B cell (primary cell): ENCODE results near the gene SPPL2C. TPM values are rescaled to one million over a fixed set of nuclear protein-coding genes. Genes with fewer than 3 reads are reported as not detected.

ENCODE experiments used
- ATAC-seq: fragments of 200-7000 bp; cut with Tn5 transposase; one replicate; pipeline ENCODE4 v1.10.0; 2021; ENCODE audit warnings: low read depth, mild to moderate bottlenecking, moderate number of reproducible peaks, moderate library complexity
- CTCF ChIA-PET: fragments of 350-600 bp; sonication (Branson Sonifier 250); formaldehyde crosslinking; loops from one replicate; lab custom pipeline; 2021; ENCODE audit warnings: antibody characterized with exemption, inconsistent platforms; lab: Charles Lee
- POLR2A ChIA-PET: fragments of 350-600 bp; sonication (Branson Sonifier 250); formaldehyde crosslinking; loops from one replicate; lab custom pipeline; 2021; ENCODE audit warnings: antibody characterized with exemption; lab: Charles Lee
- DNase-seq: peaks from one replicate; pipeline ENCODE4 v3.0.0; 2013
- H2AFZ ChIP-seq: 2 replicates; pipeline ENCODE4 v1.6.1; 2012; ENCODE audit warnings: mild to moderate bottlenecking, low read depth, low read length; ENCODE audit not compliant: insufficient read depth, poor library complexity, severe bottlenecking
- H3K27ac ChIP-seq, 2 donors: 1 replicate in 1 of 2; 2 replicates in 1 of 2; pipeline ENCODE4 v1.5.1; 2012 to 2013; ENCODE audit warnings: low read length in 2 of 2, mild to moderate bottlenecking in 2 of 2, moderate library complexity in 1 of 2
- H3K27me3 ChIP-seq, 4 experiments: fragments of 200-600 bp in 1 of 4; sonication (generic) in 1 of 4; replicated peaks in 1 of 4; 1 replicate in 2 of 4; 2 replicates in 2 of 4; pipeline versions ENCODE4 v1.6.1 to v1.7.0; 2013 to 2016; ENCODE audit warnings: low read length in 3 of 4, mild to moderate bottlenecking in 2 of 4, mixed read lengths in 1 of 4, moderate library complexity in 1 of 4; ENCODE audit not compliant: insufficient read depth in 4 of 4, control insufficient read depth in 3 of 4; ENCODE audit errors: control extremely low read depth in 1 of 4
- H3K36me3 ChIP-seq, 2 experiments: replicated peaks in 1 of 2; 1 replicate in 1 of 2; 2 replicates in 1 of 2; pipeline versions ENCODE4 v1.6.1 to v1.7.1; 2013; ENCODE audit warnings: low read length in 1 of 2; ENCODE audit not compliant: insufficient read depth in 2 of 2, control insufficient read depth in 1 of 2; ENCODE audit errors: control extremely low read depth in 1 of 2, extremely low read depth in 1 of 2
- H3K4me1 ChIP-seq, 2 donors: fragments of 200-600 bp in 1 of 2; sonication (generic) in 1 of 2; 1 replicate in 1 of 2; 2 replicates in 1 of 2; pipeline versions ENCODE4 v1.5.1 to v1.6.1; 2013 to 2017; ENCODE audit warnings: low read length in 2 of 2; ENCODE audit not compliant: control insufficient read depth in 2 of 2, insufficient read depth in 2 of 2
- H3K4me2 ChIP-seq: replicated peaks from 2 replicates; pipeline ENCODE3; 2012; ENCODE audit warnings: mild to moderate bottlenecking, low read depth, low read length; ENCODE audit not compliant: poor library complexity, severe bottlenecking
- H3K4me3 ChIP-seq, 5 experiments: fragments of 200-600 bp in 1 of 5; sonication (generic) in 1 of 5; 1 replicate in 3 of 5; 2 replicates in 2 of 5; pipeline versions ENCODE4 v1.5.1 to v1.7.0; 2011 to 2016; ENCODE audit warnings: low read length in 4 of 5, mild to moderate bottlenecking in 4 of 5, low read depth in 2 of 5, control low read depth in 1 of 5, moderate library complexity in 1 of 5; ENCODE audit not compliant: insufficient read depth in 1 of 5; ENCODE audit errors: control extremely low read depth in 1 of 5, extremely low read depth in 1 of 5
- H3K79me2 ChIP-seq: fragments of 200-600 bp; sonication (generic); one replicate; pipeline ENCODE4 v1.6.0; 2016; ENCODE audit warnings: low read length; ENCODE audit not compliant: control insufficient read depth, insufficient read depth
- H3K9ac ChIP-seq: fragments of 200-600 bp; sonication (generic); 2 replicates; pipeline ENCODE4 v1.6.1; 2017; ENCODE audit warnings: mild to moderate bottlenecking, low read length, moderate library complexity
- H3K9me3 ChIP-seq, 3 donors: one replicate each; pipeline versions ENCODE4 v1.6.1 to v1.7.1; 2013; ENCODE audit warnings: low read length in 2 of 3; ENCODE audit not compliant: control insufficient read depth in 2 of 3, insufficient read depth in 1 of 3; ENCODE audit errors: control extremely low read depth in 1 of 3
- H4K20me1 ChIP-seq: 2 replicates; pipeline ENCODE4 v1.6.0; 2012; ENCODE audit warnings: mild to moderate bottlenecking, low read length; ENCODE audit not compliant: insufficient read depth, control insufficient read depth, poor library complexity, severe bottlenecking
- H3K27ac Mint-ChIP-seq: one replicate; pipeline ENCODE4 v1.8.0; 2021; ENCODE audit warnings: mixed read lengths
- H3K27me3 Mint-ChIP-seq: one replicate; pipeline ENCODE4 v1.8.0; 2021; ENCODE audit warnings: mixed read lengths
- H3K4me1 Mint-ChIP-seq: one replicate; pipeline ENCODE4 v1.8.0; 2021; ENCODE audit warnings: mixed read lengths
- H3K4me3 Mint-ChIP-seq: one replicate; pipeline ENCODE4 v1.8.0; 2021; ENCODE audit warnings: mixed read lengths
- H3K9me3 Mint-ChIP-seq: one replicate; pipeline ENCODE4 v1.8.0; 2022; ENCODE audit warnings: mixed read lengths; ENCODE audit not compliant: insufficient read depth
- EZH2 ChIP-seq: IDR thresholded peaks from 2 replicates; pipeline ENCODE4 v1.6.1; 2012; ENCODE audit warnings: borderline replicate concordance, low read depth, mild to moderate bottlenecking, moderate library complexity, low read length; ENCODE audit not compliant: insufficient read depth, poor library complexity, severe bottlenecking
- WGBS: methylation state at CpG from one replicate; pipeline ENCODE4 v1.1.5; 2013; ENCODE audit warnings: missing lambda C conversion rate; ENCODE audit not compliant: insufficient coverage; 5-methylcytosine and 5-hydroxymethylcytosine counted together
- intact Hi-C: fragments of 100-400 bp; cut with micrococcal nuclease; formaldehyde crosslinking; loops from one replicate; pipeline ENCODE4 v1.10.0; 2022
- polyA plus RNA-seq: library from polyadenylated mRNA; depleted of rRNA; stranded (reverse); fragments of >200 nt; gene quantifications from 2 replicates; pipeline ENCODE4 v1.2.3, GENCODE V29; 2012
- total RNA-seq, 2 donors: library from RNA; stranded (reverse); fragments of 120-200 nt in 1 of 2; gene quantifications; 1 replicate in 1 of 2; 2 replicates in 1 of 2; pipeline versions ENCODE4 v1.2.3 to v1.2.4, GENCODE V29; 2013 to 2022
- TF ChIP-seq, protein P1 (sequence below): fragments of 200-600 bp; IDR thresholded peaks from one replicate; pipeline ENCODE4 v1.8.0; 2022; ENCODE audit warnings: antibody characterized with exemption, mild to moderate bottlenecking

SPPL2C gene
- total and polyA plus RNA-seq, 2 donors (not counting 1 experiment from before 2014, with no cell fraction given): not detected

DNA sequence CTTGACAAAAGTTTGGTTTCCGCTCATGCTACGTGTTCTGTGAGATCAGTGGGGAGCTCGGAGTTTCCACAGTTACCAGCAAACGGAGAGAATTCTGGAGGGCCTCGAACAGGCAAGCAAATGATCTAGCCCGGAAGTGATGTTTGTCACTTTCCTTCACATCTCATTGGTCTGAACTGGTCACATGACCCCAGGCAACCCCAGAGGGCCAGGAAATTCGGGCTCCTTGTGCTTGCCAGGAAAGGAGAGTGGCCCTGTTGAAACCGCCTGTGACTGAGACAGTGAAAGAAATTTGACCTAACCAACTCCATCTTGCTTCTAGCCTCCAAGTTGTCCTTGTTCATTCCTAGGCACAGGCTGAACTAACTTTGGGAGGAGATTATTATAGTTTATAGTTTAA is 23.0 kb downstream of the SPPL2C start:
- CTCF ChIA-PET: no interaction called here

DNA sequence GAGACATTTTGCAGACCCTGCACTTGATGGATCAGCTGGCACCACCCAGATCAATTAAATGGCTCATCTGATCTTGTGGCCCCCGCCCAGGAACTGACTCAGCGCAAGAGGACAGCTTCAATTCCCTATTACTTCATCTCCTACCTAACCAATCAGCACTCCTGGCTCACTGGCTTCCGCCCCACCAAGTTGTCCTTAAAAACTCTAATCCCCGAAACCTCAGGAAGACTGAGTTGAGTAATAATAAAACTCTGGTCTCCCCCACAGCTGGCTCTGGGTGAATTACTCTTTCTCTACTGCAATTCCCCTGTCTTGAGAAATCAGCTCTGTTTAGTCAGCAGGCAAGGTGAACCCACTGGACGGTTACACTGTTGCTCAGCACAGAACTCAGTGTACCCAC is 23.6 kb downstream of the SPPL2C start:
- Histone ChIP-seq H3K79me2 (no peaks in the 10 kb centered on the region), H3K27ac (no peak overlapping the region), H3K36me3 (no peaks in the 10 kb centered on the region), H3K4me1 (no peaks in the 10 kb centered on the region), H3K9ac (no peak overlapping the region), H3K9me3 (no peaks in the 10 kb centered on the region), H3K27me3 (peaks cover 0 to 11% (median 7%) of the 10 kb centered on the region in 4 experiments), H3K4me3 (no peak overlapping the region), H4K20me1 (no peaks in the 10 kb centered on the region), H2AFZ (no peak overlapping the region), H3K4me2 (no peak overlapping the region)
- intact Hi-C loops: no loop called here
- WGBS: 74% methylated on average over 3 of the region's 5 CpGs
- no peaks in the 10 kb centered on the region for H3K4me1 Mint-ChIP-seq
- ATAC-seq: no peak
- CTCF ChIA-PET: interaction anchor here (1.3 kb wide), 1 partner anchor 16 kb away, joined by 3 read pairs; no protein-coding TSS in a partner anchor
- H3K4me3 Mint-ChIP-seq: no peak overlapping the region
- peaks cover 49% of the 10 kb centered on the region for H3K27me3 Mint-ChIP-seq
- DNase-seq: no peak
- no peak overlapping the region for H3K27ac Mint-ChIP-seq
- POLR2A ChIA-PET: no interaction called here
- H3K9me3 Mint-ChIP-seq: no peaks in the 10 kb centered on the region
- TF ChIP-seq, protein P1, sequence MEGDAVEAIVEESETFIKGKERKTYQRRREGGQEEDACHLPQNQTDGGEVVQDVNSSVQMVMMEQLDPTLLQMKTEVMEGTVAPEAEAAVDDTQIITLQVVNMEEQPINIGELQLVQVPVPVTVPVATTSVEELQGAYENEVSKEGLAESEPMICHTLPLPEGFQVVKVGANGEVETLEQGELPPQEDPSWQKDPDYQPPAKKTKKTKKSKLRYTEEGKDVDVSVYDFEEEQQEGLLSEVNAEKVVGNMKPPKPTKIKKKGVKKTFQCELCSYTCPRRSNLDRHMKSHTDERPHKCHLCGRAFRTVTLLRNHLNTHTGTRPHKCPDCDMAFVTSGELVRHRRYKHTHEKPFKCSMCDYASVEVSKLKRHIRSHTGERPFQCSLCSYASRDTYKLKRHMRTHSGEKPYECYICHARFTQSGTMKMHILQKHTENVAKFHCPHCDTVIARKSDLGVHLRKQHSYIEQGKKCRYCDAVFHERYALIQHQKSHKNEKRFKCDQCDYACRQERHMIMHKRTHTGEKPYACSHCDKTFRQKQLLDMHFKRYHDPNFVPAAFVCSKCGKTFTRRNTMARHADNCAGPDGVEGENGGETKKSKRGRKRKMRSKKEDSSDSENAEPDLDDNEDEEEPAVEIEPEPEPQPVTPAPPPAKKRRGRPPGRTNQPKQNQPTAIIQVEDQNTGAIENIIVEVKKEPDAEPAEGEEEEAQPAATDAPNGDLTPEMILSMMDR: no peak
- no peak for TF ChIP-seq EZH2

More for the DNA sequence above, 23.0 kb downstream of the SPPL2C start:
- no peak overlapping the region for H3K9ac ChIP-seq
- ATAC-seq: no peak
- Mint-ChIP-seq H3K4me3 (no peak overlapping the region), H3K27ac (no peak overlapping the region), H3K9me3 (no peaks in the 10 kb centered on the region), H3K27me3 (peaks cover 53% of the 10 kb centered on the region), H3K4me1 (no peaks in the 10 kb centered on the region)
- no peak overlapping the region for H3K4me2 ChIP-seq
- POLR2A ChIA-PET: no interaction called here
- no peak overlapping the region for H3K4me3 ChIP-seq
- TF ChIP-seq, protein P1: no peak
- no peak for TF ChIP-seq EZH2
- H3K9me3 ChIP-seq: no peaks in the 10 kb centered on the region
- no peak overlapping the region for H2AFZ ChIP-seq
- no peak overlapping the region for H3K27ac ChIP-seq
- intact Hi-C loops: no loop called here
- H3K4me1 ChIP-seq: no peaks in the 10 kb centered on the region
- no peaks in the 10 kb centered on the region for H3K36me3 ChIP-seq
- 82% methylated on average over 8 of the region's 8 CpGs for WGBS
- no peak for DNase-seq
- no peaks in the 10 kb centered on the region for H3K79me2 ChIP-seq
- H4K20me1 ChIP-seq: no peaks in the 10 kb centered on the region
- H3K27me3 ChIP-seq: peaks cover 0 to 11% (median 7%) of the 10 kb centered on the region in 4 experiments
